ENCODE data around the gene KLHL15.

The KLHL15 gene

DNA sequence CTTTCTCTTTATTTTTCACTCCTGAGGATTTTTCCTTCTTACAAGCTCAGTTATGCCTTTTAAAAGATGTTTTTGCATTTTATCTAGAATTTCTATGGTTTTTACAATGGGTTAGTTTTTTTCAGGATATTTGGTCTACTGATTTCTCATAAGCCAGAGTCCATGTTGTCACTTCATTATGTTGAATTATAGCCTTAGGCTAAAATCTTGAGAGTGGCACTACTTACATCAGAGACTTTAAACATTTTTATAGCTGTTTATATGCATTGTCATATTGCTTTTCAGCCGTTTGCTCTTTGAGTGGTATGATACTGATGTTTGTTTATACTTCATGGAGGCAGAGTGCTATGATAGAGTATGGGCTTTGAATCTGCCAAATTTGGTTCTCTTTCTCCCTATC is 82.8 kb downstream of the KLHL15 start:
- ATAC-seq (no peak), DNase-seq (no peak)
- H3K27me3 Mint-ChIP-seq: no peaks in the 10 kb centered on the region
- H3K9me3 Mint-ChIP-seq: no peaks in the 10 kb centered on the region
- no peak overlapping the region for H3K4me3 Mint-ChIP-seq
- no peak overlapping the region for H3K27ac Mint-ChIP-seq
- peaks cover 17% of the 10 kb centered on the region for H3K4me1 Mint-ChIP-seq

DNA sequence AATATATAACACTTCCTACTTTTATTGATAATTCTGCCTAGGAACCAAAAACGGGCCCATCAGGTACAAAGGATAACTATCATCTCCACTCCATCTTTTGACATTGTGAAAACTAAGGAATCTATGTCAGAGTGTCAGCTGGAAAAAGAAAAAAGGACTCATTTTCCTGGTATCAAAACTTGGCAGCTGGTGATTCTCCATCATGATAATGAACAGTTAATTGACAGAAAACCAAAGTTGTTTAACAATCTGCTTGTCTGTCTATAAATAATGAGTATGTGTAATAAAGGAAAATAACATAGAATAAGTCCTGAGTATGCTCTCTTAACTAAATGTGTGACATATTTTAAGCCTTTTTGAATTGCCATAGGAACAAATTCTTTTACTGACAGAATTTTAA is 87.8 kb downstream of the KLHL15 start:
- no peak overlapping the region for H3K27ac Mint-ChIP-seq
- H3K4me3 Mint-ChIP-seq: no peak overlapping the region
- H3K27me3 Mint-ChIP-seq: no peaks in the 10 kb centered on the region
- DNase-seq (no peak), ATAC-seq (no peak)
- H3K9me3 Mint-ChIP-seq: no peaks in the 10 kb centered on the region
- H3K4me1 Mint-ChIP-seq: no peaks in the 10 kb centered on the region

DNA sequence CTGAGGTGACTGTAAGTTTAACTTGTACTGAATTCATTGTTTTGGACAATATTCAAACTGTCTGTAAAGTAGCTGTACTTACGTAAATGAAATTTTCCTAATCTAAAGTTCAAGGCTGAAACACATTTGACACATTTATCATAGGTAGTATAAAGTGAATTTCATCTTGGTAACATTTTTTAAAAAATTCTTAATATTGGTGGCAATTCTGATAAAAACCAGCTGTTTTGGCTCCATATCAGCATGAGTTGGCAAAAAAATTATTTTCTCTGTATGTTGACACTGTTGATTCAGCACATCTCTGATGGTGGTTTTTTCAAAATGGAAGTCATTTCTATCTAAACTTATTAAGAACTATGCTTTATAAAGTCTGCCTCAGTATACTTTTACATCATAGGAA is 88.3 kb downstream of the KLHL15 start:
- H3K27me3 Mint-ChIP-seq: no peaks in the 10 kb centered on the region
- H3K9me3 Mint-ChIP-seq: no peaks in the 10 kb centered on the region
- ATAC-seq (no peak), DNase-seq (no peak)
- no peak overlapping the region for H3K4me3 Mint-ChIP-seq
- H3K4me1 Mint-ChIP-seq: no peaks in the 10 kb centered on the region
- no peak overlapping the region for H3K27ac Mint-ChIP-seq

DNA sequence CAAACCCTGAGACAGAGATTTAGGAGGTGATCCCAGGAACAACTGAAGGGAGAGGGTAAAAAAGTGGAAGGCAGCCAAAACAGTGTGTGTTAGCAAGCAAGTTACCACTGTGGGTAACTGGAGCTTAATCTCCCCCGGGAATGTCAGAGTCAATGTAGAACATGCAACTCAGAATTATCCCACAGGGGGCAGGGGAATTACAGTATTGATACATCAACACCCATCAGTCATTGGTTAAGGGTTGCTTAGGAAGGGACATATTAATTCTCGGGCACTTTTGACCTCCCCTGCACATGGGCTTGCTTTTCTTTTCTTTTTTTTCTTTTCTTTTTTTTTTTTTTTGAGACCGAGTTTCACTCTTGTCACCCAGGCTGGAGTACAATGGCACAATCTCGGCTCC is 89.9 kb downstream of the KLHL15 start:
- Mint-ChIP-seq H3K27me3 (no peaks in the 10 kb centered on the region), H3K9me3 (no peaks in the 10 kb centered on the region)
- DNase-seq: no peak

DNA sequence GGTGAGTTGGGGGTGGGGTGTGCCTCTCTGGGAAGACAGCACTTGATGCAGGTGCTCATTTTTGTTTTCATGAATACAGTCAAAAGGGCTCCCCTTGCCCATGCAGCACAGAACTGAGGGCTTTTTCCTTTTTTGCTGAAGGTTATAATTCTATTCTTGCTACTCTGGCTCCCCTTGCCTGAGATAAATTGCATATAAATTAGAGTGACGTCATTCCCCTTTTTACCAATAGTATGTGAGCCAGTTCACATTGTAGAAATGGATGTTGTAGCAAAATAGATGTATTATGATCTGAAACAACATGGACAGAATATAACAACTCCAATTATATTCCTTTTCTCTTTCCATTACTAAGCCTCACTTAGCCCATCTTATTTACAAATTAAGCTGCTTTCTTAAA is 90.8 kb downstream of the KLHL15 start:
- DNase-seq (no peak), ATAC-seq (no peak)
- H3K27me3 Mint-ChIP-seq: no peaks in the 10 kb centered on the region
- H3K4me1 Mint-ChIP-seq: peaks cover 10% of the 10 kb centered on the region
- no peak overlapping the region for H3K4me3 Mint-ChIP-seq
- no peak overlapping the region for H3K27ac Mint-ChIP-seq
- no peaks in the 10 kb centered on the region for H3K9me3 Mint-ChIP-seq

More for the DNA sequence above, 89.9 kb downstream of the KLHL15 start:
- no peak for ATAC-seq
- Mint-ChIP-seq H3K4me3 (no peak overlapping the region), H3K27ac (peak overlapping the region in 1 of 2 donors; percentile 46), H3K4me1 (peaks cover 4% of the 10 kb centered on the region)

DNA sequence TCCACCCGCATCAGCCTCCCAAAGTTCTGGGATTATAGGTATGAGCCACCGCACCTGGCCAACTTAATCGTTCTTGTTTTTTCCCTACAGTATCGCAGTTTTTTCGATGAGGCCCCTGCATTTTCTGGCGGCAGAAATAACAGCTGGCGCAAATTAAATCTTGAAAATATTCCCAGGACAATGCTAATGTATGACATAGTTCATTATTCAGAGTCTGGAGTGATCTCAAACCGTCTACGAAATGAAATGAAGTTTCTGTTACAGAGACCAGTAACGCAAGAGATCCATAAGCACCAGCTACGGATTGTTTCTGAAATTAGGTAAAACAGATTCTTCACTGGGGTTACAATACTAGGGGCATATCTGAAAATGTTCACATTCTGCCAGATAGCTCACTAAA is 91.9 kb downstream of the KLHL15 start:
- no peaks in the 10 kb centered on the region for H3K27me3 Mint-ChIP-seq
- peaks cover 13% of the 10 kb centered on the region for H3K4me1 Mint-ChIP-seq
- no peak overlapping the region for H3K27ac Mint-ChIP-seq
- no peak for DNase-seq
- no peaks in the 10 kb centered on the region for H3K9me3 Mint-ChIP-seq
- no peak overlapping the region for H3K4me3 Mint-ChIP-seq
- no peak for ATAC-seq

Measured in stimulated activated naive CD8-positive, alpha-beta T cell treated with anti-CD3 and anti-CD28 coated beads, Interleukin-15, amount 100 ng/mL, for 72 hours (primary cell).